Measurements from ENCODE around the gene ANKRD33B.

The ANKRD33B gene

GRCh38 chr5:10610058-10610457 is 46.2 kb downstream of the ANKRD33B start:
- Histone ChIP-seq H3K4me1 (ENCODE audit: control insufficient read depth, insufficient read depth, low read length, poor library complexity, severe bottlenecking) (peaks cover 12% of the 10 kb centered on the region), H3K9me3 (ENCODE audit: control insufficient read depth, low read length) (no peaks in the 10 kb centered on the region), H3K36me3 (ENCODE audit: control insufficient read depth, insufficient read depth, low read length) (no peaks in the 10 kb centered on the region), H3K27ac (ENCODE audit: low read depth, low read length, severe bottlenecking) (no peak overlapping the region), H3K4me3 (ENCODE audit: extremely low read depth, insufficient read depth, low read length, poor library complexity, severe bottlenecking) (no peak overlapping the region)
- 82 to 87% methylated on average over 4 to 6 of the region's 6 CpGs for WGBS, 2 experiments (ENCODE audit: insufficient coverage in 2 of 2)

- Histone ChIP-seq H3K27ac (ENCODE audit: low read depth, low read length, severe bottlenecking) (no peak overlapping the region), H3K4me1 (ENCODE audit: control insufficient read depth, insufficient read depth, low read length, poor library complexity, severe bottlenecking) (peaks cover 12% of the 10 kb centered on the region), H3K9me3 (ENCODE audit: control insufficient read depth, low read length) (no peaks in the 10 kb centered on the region), H3K4me3 (ENCODE audit: extremely low read depth, insufficient read depth, low read length, poor library complexity, severe bottlenecking) (no peak overlapping the region), H3K36me3 (ENCODE audit: control insufficient read depth, insufficient read depth, low read length) (no peaks in the 10 kb centered on the region)
- WGBS, 2 experiments (ENCODE audit: insufficient coverage in 2 of 2) = 100% methylated on average over 1 of the region's 4 CpGs; no CpG with 5 or more reads in 1 of the 2 experiments
Observed at GRCh38 chr5:10611290-10611689, 47.4 kb downstream of the ANKRD33B start.

GRCh38 chr5:10612251-10612650 is 48.4 kb downstream of the ANKRD33B start:
- no peaks in the 10 kb centered on the region for H3K36me3 ChIP-seq (ENCODE audit: control insufficient read depth, insufficient read depth, low read length)
- H3K27ac ChIP-seq (ENCODE audit: low read depth, low read length, severe bottlenecking) = no peak overlapping the region
- H3K4me1 ChIP-seq (ENCODE audit: control insufficient read depth, insufficient read depth, low read length, poor library complexity, severe bottlenecking) = peaks cover 10% of the 10 kb centered on the region
- H3K9me3 ChIP-seq (ENCODE audit: control insufficient read depth, low read length) = no peaks in the 10 kb centered on the region
- H3K4me3 ChIP-seq (ENCODE audit: extremely low read depth, insufficient read depth, low read length, poor library complexity, severe bottlenecking) = no peak overlapping the region
- WGBS, 2 experiments (ENCODE audit: insufficient coverage in 2 of 2) = 73 to 74% methylated on average over 5 of the region's 5 CpGs

- Histone ChIP-seq H3K36me3 (ENCODE audit: control insufficient read depth, insufficient read depth, low read length) (peaks cover 15% of the 10 kb centered on the region), H3K4me1 (ENCODE audit: control insufficient read depth, insufficient read depth, low read length, poor library complexity, severe bottlenecking) (no peaks in the 10 kb centered on the region), H3K9me3 (ENCODE audit: control insufficient read depth, low read length) (no peaks in the 10 kb centered on the region), H3K4me3 (ENCODE audit: extremely low read depth, insufficient read depth, low read length, poor library complexity, severe bottlenecking) (no peak overlapping the region), H3K27ac (ENCODE audit: low read depth, low read length, severe bottlenecking) (no peak overlapping the region)
- 89% methylated on average over 2 of the region's 3 CpGs; no CpG with 5 or more reads in 1 of the 2 experiments for WGBS, 2 experiments (ENCODE audit: insufficient coverage in 2 of 2)
Observed at GRCh38 chr5:10615693-10616092, 51.8 kb downstream of the ANKRD33B start.

- Histone ChIP-seq H3K4me1 (ENCODE audit: control insufficient read depth, insufficient read depth, low read length, poor library complexity, severe bottlenecking) (no peaks in the 10 kb centered on the region), H3K27ac (ENCODE audit: low read depth, low read length, severe bottlenecking) (no peak overlapping the region), H3K36me3 (ENCODE audit: control insufficient read depth, insufficient read depth, low read length) (peaks cover 18% of the 10 kb centered on the region), H3K4me3 (ENCODE audit: extremely low read depth, insufficient read depth, low read length, poor library complexity, severe bottlenecking) (no peak overlapping the region), H3K9me3 (ENCODE audit: control insufficient read depth, low read length) (peaks cover 4% of the 10 kb centered on the region)
- 88 to 89% methylated on average over 5 to 7 of the region's 10 CpGs for WGBS, 2 experiments (ENCODE audit: insufficient coverage in 2 of 2)
Observed at GRCh38 chr5:10617103-10617502, 53.2 kb downstream of the ANKRD33B start.

- Histone ChIP-seq H3K4me1 (ENCODE audit: control insufficient read depth, insufficient read depth, low read length, poor library complexity, severe bottlenecking) (no peaks in the 10 kb centered on the region), H3K4me3 (ENCODE audit: extremely low read depth, insufficient read depth, low read length, poor library complexity, severe bottlenecking) (no peak overlapping the region), H3K27ac (ENCODE audit: low read depth, low read length, severe bottlenecking) (no peak overlapping the region), H3K9me3 (ENCODE audit: control insufficient read depth, low read length) (peaks cover 4% of the 10 kb centered on the region), H3K36me3 (ENCODE audit: control insufficient read depth, insufficient read depth, low read length) (peaks cover 22% of the 10 kb centered on the region)
- 97 to 99% methylated on average over 12 to 13 of the region's 17 CpGs for WGBS, 2 experiments (ENCODE audit: insufficient coverage in 2 of 2)
Observed at GRCh38 chr5:10618311-10618710, 54.4 kb downstream of the ANKRD33B start.

- H3K27ac ChIP-seq (ENCODE audit: low read depth, low read length, severe bottlenecking) = no peak overlapping the region
- H3K4me3 ChIP-seq (ENCODE audit: extremely low read depth, insufficient read depth, low read length, poor library complexity, severe bottlenecking) = no peak overlapping the region
- 93 to 95% methylated on average over 9 to 10 of the region's 10 CpGs for WGBS, 2 experiments (ENCODE audit: insufficient coverage in 2 of 2)
Observed at GRCh38 chr5:10619649-10620048, 55.8 kb downstream of the ANKRD33B start.

GRCh38 chr5:10620346-10620745 is 56.5 kb downstream of the ANKRD33B start:
- WGBS, 2 experiments (ENCODE audit: insufficient coverage in 2 of 2) = 62 to 76% methylated on average over 2 of the region's 3 CpGs
- Histone ChIP-seq H3K4me3 (ENCODE audit: extremely low read depth, insufficient read depth, low read length, poor library complexity, severe bottlenecking) (no peak overlapping the region), H3K9me3 (ENCODE audit: control insufficient read depth, low read length) (peaks cover 4% of the 10 kb centered on the region), H3K36me3 (ENCODE audit: control insufficient read depth, insufficient read depth, low read length) (peaks cover 22% of the 10 kb centered on the region), H3K4me1 (ENCODE audit: control insufficient read depth, insufficient read depth, low read length, poor library complexity, severe bottlenecking) (no peaks in the 10 kb centered on the region), H3K27ac (ENCODE audit: low read depth, low read length, severe bottlenecking) (no peak overlapping the region)

More at GRCh38 chr5:10619649-10620048, 55.8 kb downstream of the ANKRD33B start:
- H3K9me3 ChIP-seq (ENCODE audit: control insufficient read depth, low read length) = peaks cover 4% of the 10 kb centered on the region
- no peaks in the 10 kb centered on the region for H3K4me1 ChIP-seq (ENCODE audit: control insufficient read depth, insufficient read depth, low read length, poor library complexity, severe bottlenecking)
- H3K36me3 ChIP-seq (ENCODE audit: control insufficient read depth, insufficient read depth, low read length) = peaks cover 22% of the 10 kb centered on the region

GRCh38 chr5:10621832-10622231 is 58.0 kb downstream of the ANKRD33B start:
- Histone ChIP-seq H3K36me3 (ENCODE audit: control insufficient read depth, insufficient read depth, low read length) (peaks cover 22% of the 10 kb centered on the region), H3K4me1 (ENCODE audit: control insufficient read depth, insufficient read depth, low read length, poor library complexity, severe bottlenecking) (peaks cover 6% of the 10 kb centered on the region), H3K9me3 (ENCODE audit: control insufficient read depth, low read length) (peaks cover 4% of the 10 kb centered on the region), H3K4me3 (ENCODE audit: extremely low read depth, insufficient read depth, low read length, poor library complexity, severe bottlenecking) (no peak overlapping the region), H3K27ac (ENCODE audit: low read depth, low read length, severe bottlenecking) (no peak overlapping the region)
- WGBS, 2 experiments (ENCODE audit: insufficient coverage in 2 of 2) = 100% methylated on average over 1 of the region's 1 CpG; no CpG with 5 or more reads in 1 of the 2 experiments

GRCh38 chr5:10622810-10623209 is 58.9 kb downstream of the ANKRD33B start:
- peaks cover 4% of the 10 kb centered on the region for H3K9me3 ChIP-seq (ENCODE audit: control insufficient read depth, low read length)
- 80 to 93% methylated on average over 2 to 3 of the region's 4 CpGs for WGBS, 2 experiments (ENCODE audit: insufficient coverage in 2 of 2)
- H3K4me1 ChIP-seq (ENCODE audit: control insufficient read depth, insufficient read depth, low read length, poor library complexity, severe bottlenecking) = peaks cover 10% of the 10 kb centered on the region

GRCh38 chr5:10623305-10623910 is 59.5 kb downstream of the ANKRD33B start:
- H3K36me3 ChIP-seq (ENCODE audit: control insufficient read depth, insufficient read depth, low read length) = peaks cover 19% of the 10 kb centered on the region

More at GRCh38 chr5:10622810-10623209, 58.9 kb downstream of the ANKRD33B start:
- no peak overlapping the region for H3K4me3 ChIP-seq (ENCODE audit: extremely low read depth, insufficient read depth, low read length, poor library complexity, severe bottlenecking)
- peaks cover 22% of the 10 kb centered on the region for H3K36me3 ChIP-seq (ENCODE audit: control insufficient read depth, insufficient read depth, low read length)
- H3K27ac ChIP-seq (ENCODE audit: low read depth, low read length, severe bottlenecking) = no peak overlapping the region

More at GRCh38 chr5:10623305-10623910, 59.5 kb downstream of the ANKRD33B start:
- WGBS, 2 experiments (ENCODE audit: insufficient coverage in 2 of 2) = 83 to 86% methylated on average over 6 to 7 of the region's 10 CpGs
- H3K27ac ChIP-seq (ENCODE audit: low read depth, low read length, severe bottlenecking) = no peak overlapping the region
- H3K4me3 ChIP-seq (ENCODE audit: extremely low read depth, insufficient read depth, low read length, poor library complexity, severe bottlenecking) = no peak overlapping the region
- H3K9me3 ChIP-seq (ENCODE audit: control insufficient read depth, low read length) = peaks cover 4% of the 10 kb centered on the region
- H3K4me1 ChIP-seq (ENCODE audit: control insufficient read depth, insufficient read depth, low read length, poor library complexity, severe bottlenecking) = peaks cover 10% of the 10 kb centered on the region
